ENCODE data around the gene IL17RB.

The IL17RB gene

GRCh38 chr3:53812434-53812833, 33.9 kb upstream of the IL17RB start:
- no peak for DNase-seq (ENCODE audit: low spot score)

DNA sequence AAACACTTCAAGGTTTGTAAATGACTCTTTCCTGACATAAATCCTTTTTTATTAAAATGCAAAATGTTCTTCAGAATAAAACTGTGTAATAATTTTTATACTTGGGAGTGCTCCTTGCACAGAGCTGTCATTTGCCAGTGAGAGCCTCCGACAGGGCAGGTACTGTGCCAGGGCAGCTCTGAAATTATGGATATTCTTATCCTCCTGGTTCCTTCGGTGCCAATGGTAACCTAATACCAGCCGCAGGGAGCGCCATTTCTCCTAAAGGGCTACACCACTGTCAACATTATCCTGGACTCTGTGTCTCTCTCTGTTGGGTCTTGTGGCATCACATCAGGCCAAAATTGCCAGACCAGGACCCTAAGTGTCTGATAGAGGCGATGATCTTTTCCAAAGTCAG, 33.1 kb upstream of the IL17RB start:
- DNase-seq (ENCODE audit: low spot score) = no peak

GRCh38 chr3:53813876-53814275, 32.5 kb upstream of the IL17RB start:
- no peak for DNase-seq (ENCODE audit: low spot score)

GRCh38 chr3:53815067-53815466, 31.3 kb upstream of the IL17RB start:
- DNase-seq (ENCODE audit: low spot score) = no peak

- no peak for DNase-seq (ENCODE audit: low spot score)
These were observed 30.7 kb upstream of the IL17RB start for GRCh38 chr3:53815651-53816050.

DNA sequence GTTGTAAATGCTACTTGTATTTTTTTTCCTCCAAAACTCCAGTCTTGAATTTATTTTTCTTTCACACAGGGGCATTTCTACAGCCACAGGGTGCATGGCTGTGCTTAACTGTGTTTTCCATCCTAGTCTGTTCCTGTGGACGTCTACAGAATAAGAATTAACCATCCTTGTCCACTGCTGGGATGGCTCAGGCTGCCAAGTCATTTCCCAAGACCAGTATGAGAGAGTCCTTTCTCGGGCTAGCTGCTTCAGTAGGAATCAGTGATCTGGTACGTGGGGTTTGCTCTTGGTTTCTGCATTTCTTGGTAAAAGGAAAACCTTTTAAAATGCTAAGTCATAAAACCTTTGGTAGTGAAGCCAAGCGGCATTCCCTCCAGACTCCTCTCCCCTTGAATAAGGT, 29.9 kb upstream of the IL17RB start:
- DNase-seq (ENCODE audit: low spot score) = no peak

GRCh38 chr3:53817211-53817610, 29.2 kb upstream of the IL17RB start:
- no peak for DNase-seq (ENCODE audit: low spot score)

GRCh38 chr3:53817809-53818208, 28.6 kb upstream of the IL17RB start:
- no peak for DNase-seq (ENCODE audit: low spot score)

- DNase-seq (ENCODE audit: low spot score) = no peak
These were observed 27.9 kb upstream of the IL17RB start for GRCh38 chr3:53818221-53819162.

- no peak for DNase-seq (ENCODE audit: low spot score)
These were observed 27.1 kb upstream of the IL17RB start for GRCh38 chr3:53819163-53819868.

DNA sequence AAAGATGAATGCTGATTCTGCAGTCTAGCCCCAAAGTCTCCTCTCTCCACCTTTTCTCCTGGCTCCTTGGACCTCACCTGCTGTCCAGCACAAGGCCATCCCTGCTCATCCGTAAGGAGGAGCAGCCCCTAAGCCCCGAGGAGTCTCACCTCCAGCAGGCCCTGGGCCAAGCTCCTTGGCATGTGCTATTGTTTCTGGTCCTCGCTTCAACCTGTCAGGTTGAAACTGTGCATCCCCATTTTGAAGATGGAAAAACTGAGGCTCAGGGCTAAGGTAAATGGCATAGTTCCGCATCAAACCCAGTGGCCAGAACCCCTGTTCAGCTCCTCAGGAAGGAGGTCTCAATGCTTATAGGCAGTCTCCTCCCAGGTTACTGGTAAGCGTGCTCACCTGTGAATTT, 26.3 kb upstream of the IL17RB start:
- DNase-seq (ENCODE audit: low spot score) = no peak

DNA sequence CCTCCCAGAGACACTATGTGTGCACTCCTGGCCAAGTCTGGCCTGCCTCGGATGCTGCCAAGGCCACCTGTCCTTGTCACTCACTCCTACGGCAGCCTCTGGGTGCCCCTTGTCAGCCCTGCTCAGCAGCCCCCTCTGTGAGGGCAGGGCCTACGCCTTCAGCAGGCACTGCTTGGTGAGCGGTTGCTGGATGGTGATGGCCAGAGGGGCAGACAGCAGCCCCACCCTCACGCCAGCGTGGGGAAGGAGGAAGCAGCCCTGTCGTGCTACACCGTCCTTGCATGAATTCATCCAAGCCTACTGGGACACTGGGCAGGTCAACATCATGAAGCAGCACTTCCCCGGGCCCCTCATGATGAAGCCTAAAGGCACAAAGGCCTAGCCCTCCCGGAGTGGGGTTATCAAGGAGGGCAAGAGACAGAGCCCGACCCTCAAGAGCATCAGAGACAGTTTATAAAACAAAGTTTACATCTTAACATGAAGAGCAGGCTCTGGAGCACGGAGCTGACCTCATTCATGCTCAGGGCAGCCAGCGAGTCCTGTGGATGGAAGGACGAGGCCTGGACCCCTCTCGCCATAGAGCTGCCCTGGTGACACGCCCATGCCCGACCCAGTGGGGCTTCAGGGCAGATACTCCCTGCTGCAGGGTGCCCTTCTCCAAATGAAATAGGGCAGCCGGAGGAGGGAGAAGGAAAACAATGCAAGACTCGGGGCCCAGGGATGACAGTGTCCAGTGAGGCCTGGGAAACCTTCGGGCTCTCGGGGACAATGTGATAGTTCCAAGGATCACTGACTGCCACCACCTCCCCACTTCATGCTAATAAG, 25.4 kb upstream of the IL17RB start:
- no peak for DNase-seq (ENCODE audit: low spot score)

GRCh38 chr3:53821631-53822121, 24.7 kb upstream of the IL17RB start:
- no peak for DNase-seq (ENCODE audit: low spot score)

DNA sequence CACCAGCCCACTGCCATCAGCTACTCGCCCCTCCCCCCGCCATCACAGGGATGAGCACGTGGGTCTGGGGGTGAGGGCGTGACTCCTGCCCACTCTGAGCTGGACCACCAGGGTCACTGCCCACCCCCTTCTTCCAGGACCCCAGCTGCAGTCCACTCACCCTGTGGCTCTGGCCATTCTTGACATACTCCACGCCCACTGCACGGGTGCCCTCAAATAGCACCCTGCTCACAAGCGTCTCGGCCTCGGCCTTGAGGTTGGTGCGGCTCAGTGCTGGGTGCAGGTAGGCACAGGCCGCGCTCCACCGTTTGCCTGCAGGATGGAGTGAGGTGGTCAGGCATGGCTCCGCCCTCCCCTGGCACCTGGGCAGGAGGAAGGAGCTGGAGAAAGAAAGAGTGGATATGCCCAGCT, 24.0 kb upstream of the IL17RB start:
- no peak for DNase-seq (ENCODE audit: low spot score)

- DNase-seq (ENCODE audit: low spot score) = no peak
These were observed 23.1 kb upstream of the IL17RB start for GRCh38 chr3:53823026-53823955.

DNA sequence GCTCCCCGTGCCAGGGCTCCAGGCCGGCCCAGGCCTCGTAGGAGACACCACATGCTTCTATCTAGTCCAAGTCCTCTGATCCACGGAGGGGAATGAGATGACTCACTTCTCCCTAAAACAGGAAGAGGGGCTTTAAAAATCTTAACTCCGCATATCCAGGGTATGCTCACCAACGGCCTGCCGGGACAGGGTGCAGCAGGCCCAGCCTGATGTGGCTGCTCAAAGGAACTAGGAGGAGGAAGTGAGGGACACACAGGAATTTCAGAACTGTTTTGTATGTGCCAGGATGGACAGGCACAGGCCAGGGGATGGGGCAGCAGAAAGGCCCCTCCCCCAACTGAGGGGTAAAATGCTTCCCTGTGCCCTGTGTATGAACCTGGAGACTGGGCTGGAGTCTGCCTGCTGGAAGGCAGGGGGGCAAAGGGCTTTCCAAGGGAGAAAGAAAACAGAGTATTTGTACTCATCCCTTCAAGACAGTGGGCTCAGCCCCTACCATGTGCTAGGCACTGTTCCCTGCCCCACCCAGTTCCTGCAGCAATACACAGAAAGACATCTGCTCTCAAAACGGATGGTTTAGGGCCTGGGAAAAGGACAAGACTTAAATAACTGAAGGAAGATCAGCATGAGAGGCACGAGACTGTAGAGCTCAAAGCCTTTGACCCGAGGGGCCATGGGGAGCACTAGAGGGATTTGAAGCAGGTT, 22.3 kb upstream of the IL17RB start:
- no peak for DNase-seq (ENCODE audit: low spot score)

DNA sequence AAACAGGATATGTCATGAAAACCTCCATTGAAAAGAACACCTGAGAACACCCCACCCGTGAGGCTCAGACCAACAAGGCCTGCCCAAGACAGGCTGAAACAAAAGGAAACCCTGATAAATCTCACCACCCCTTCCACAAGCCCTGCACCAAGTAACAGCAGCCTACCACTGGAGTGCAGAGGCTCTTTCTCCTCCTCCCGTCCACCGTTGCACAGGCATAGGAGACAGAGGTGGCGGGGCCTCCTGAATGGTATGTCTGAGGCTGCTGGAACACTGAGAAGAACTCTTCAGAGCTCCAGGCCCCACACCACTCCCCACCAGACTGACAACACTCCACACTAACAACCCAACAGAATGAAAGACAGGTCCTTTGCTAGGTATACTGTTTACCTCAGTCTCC, 21.6 kb upstream of the IL17RB start:
- DNase-seq (ENCODE audit: low spot score) = no peak

DNA sequence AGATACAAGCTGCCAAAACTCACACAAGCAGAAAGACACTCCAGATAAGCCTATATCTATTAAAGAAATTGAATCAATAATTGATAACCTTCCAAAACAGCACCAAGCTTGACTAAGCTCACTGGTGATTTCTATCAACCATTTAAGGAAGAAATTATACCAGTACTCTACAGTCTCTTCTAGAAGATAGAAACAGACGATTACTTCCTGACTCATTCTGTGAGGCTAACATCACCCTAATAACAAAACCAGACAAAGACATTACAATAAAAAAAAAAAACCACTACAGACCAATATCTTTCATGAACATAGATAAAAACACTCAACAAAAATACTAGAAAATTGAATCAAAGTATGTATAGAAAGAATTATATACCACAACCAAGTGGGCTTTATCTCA, 20.3 kb upstream of the IL17RB start:
- no peak for DNase-seq (ENCODE audit: low spot score)

- no peak for DNase-seq (ENCODE audit: low spot score)
These were observed 17.8 kb upstream of the IL17RB start for GRCh38 chr3:53828581-53828980.

DNA sequence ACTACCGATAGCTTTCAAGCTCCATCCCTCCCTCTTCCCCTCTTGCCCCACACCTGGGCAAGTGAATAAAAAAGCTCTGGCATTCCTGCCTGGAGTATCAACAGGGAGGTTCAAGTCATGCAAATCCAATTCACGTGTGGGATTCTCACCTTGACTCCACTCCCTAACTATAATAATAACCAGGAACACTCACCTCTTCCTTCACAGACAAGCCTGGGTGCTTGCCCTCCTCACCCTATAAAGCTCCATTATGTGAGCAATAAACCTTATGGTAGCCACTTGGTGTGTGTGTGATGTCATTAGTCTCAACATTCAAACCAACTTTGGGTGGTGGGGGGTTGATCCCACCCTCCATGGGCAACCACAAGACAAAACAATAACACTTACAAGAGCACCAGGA, 16.8 kb upstream of the IL17RB start:
- DNase-seq (ENCODE audit: low spot score) = no peak

DNA sequence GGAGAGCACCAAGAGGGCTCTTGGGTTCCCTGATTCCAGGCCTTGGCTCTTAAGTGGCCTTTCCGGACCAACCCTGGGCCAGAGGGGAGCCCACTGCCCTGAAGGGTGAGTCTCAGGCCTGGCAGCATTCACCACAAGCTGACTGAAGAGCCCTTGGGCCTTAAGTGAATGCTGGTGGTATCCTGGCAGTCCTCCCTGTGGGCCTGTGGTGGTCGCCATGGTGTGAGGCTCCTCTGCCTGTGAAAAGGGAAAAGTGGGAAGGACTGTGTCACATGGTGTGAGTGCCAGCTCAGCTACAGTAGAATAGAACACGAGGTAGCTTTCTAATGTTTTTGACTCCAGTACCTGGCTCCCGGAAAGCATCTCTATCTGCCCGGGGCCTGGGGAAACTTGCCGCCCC, 15.4 kb upstream of the IL17RB start:
- no peak for DNase-seq (ENCODE audit: low spot score)

All from D341Med (cell line).